ENCODE measurements around the gene FXYD3.
A peak's percentile ranks its signal among the peaks of the same experiment; 100 is the strongest.
"Not testable (repeated sequence)": the region's sequence is repeated elsewhere in the genome, so short reads cannot be mapped to it uniquely, and the experiment has no call there.

The FXYD3 gene

GRCh38 chr19:35086455-35086854 is 29.2 kb upstream of the FXYD3 start:
- DNase-seq (ENCODE audit: low spot score), result no peak

- DNase-seq (ENCODE audit: low spot score), result no peak
Measured at GRCh38 chr19:35087393-35087792, 28.2 kb upstream of the FXYD3 start.

- no peak for DNase-seq (ENCODE audit: low spot score)
Measured at GRCh38 chr19:35088131-35088913, 27.3 kb upstream of the FXYD3 start.

- DNase-seq (ENCODE audit: low spot score), result no peak
Measured at GRCh38 chr19:35089554-35089953, 26.1 kb upstream of the FXYD3 start.

- no peak for DNase-seq (ENCODE audit: low spot score)
Measured at GRCh38 chr19:35090160-35090505, 25.5 kb upstream of the FXYD3 start.

GRCh38 chr19:35090506-35091214 is 25.0 kb upstream of the FXYD3 start:
- peak; percentile 83 for DNase-seq (ENCODE audit: low spot score)

GRCh38 chr19:35093430-35093829 is 22.2 kb upstream of the FXYD3 start:
- no peak for DNase-seq (ENCODE audit: low spot score)

- no peak for DNase-seq (ENCODE audit: low spot score)
Measured at GRCh38 chr19:35093941-35094647, 21.5 kb upstream of the FXYD3 start.

- no peak for DNase-seq (ENCODE audit: low spot score)
Measured at GRCh38 chr19:35094656-35095055, 21.0 kb upstream of the FXYD3 start.

GRCh38 chr19:35095667-35096368 is 19.8 kb upstream of the FXYD3 start:
- no peak for DNase-seq (ENCODE audit: low spot score)

- no peak for DNase-seq (ENCODE audit: low spot score)
Measured at GRCh38 chr19:35098413-35099049, 17.1 kb upstream of the FXYD3 start.

GRCh38 chr19:35099155-35099896 is 16.3 kb upstream of the FXYD3 start:
- no peak for DNase-seq (ENCODE audit: low spot score)

GRCh38 chr19:35099897-35100275 is 15.7 kb upstream of the FXYD3 start:
- no peak for DNase-seq (ENCODE audit: low spot score)

GRCh38 chr19:35100588-35101533 is 14.8 kb upstream of the FXYD3 start:
- no peak for DNase-seq (ENCODE audit: low spot score)

GRCh38 chr19:35101949-35102348 is 13.7 kb upstream of the FXYD3 start:
- not testable (repeated sequence) for DNase-seq (ENCODE audit: low spot score)

- DNase-seq (ENCODE audit: low spot score), result not testable (repeated sequence)
Measured at GRCh38 chr19:35103614-35104013, 12.0 kb upstream of the FXYD3 start.

GRCh38 chr19:35104361-35104760 is 11.3 kb upstream of the FXYD3 start:
- DNase-seq (ENCODE audit: low spot score), result no peak

- no peak for DNase-seq (ENCODE audit: low spot score)
Measured at GRCh38 chr19:35105047-35105410, 10.6 kb upstream of the FXYD3 start.

GRCh38 chr19:35105411-35106290 is 10.0 kb upstream of the FXYD3 start:
- no peak for DNase-seq (ENCODE audit: low spot score)

Measured in germinal center (tissue), 1 donor.